Stimulated activated CD4-positive, alpha-beta T cell treated with anti-CD3 and anti-CD28 coated beads, Interleukin-2, amount 100 ng/mL, for 24 hours (primary cell): ENCODE data around the gene RALBP1.
"Not testable (repeated sequence)": the region's sequence is repeated elsewhere in the genome, so short reads cannot be mapped to it uniquely, and the experiment has no call there.

Source experiments
- DNase-seq, 2 donors: peaks; one replicate each; pipeline ENCODE4 v3.0.0-alpha.2; 2020

The RALBP1 gene

GRCh38 chr18:9455718-9456511, 19.4 kb upstream of the RALBP1 start:
- no peak for DNase-seq

DNA sequence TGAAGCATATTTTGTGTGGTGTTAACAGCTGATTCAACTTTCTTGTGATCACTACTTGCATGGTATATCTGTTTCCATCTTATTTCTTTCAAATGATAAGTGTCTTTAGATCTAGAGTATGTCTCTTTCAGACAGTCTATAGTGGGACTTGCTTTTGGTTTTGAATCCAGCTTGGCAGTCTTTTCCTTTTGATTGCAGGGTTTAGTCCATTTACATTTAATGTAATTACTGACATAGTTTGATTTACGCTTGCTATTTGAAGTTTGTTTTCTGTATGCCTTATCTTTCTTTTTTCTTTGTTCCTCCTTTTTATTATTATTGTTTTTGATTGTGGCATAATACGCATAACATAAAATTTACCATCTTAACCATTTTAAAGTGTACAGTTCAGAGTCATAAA, 9.2 kb upstream of the RALBP1 start:
- no peak for DNase-seq

GRCh38 chr18:9466846-9467245, 8.5 kb upstream of the RALBP1 start:
- no peak for DNase-seq

GRCh38 chr18:9468998-9469397, 6.3 kb upstream of the RALBP1 start:
- DNase-seq = no peak

DNA sequence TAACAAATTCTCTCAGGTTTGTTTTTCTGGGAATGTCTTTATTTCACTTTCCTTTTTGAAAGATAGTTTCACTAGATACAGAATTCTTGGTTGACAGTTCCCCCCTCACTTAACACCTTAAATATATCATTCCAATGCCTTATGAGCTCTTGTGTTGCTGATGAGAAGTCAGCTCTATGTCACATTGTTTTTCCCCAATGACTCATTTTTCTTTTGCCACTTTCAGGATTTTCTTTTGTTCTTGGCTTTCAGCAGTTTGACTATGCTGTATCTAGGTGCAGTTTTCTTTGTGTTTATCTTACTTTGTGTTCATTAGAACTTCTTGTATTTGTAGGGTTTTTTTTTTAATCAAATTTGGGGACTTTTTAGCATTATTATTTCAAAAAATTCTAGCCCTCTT, 5.6 kb upstream of the RALBP1 start:
- DNase-seq = no peak

DNA sequence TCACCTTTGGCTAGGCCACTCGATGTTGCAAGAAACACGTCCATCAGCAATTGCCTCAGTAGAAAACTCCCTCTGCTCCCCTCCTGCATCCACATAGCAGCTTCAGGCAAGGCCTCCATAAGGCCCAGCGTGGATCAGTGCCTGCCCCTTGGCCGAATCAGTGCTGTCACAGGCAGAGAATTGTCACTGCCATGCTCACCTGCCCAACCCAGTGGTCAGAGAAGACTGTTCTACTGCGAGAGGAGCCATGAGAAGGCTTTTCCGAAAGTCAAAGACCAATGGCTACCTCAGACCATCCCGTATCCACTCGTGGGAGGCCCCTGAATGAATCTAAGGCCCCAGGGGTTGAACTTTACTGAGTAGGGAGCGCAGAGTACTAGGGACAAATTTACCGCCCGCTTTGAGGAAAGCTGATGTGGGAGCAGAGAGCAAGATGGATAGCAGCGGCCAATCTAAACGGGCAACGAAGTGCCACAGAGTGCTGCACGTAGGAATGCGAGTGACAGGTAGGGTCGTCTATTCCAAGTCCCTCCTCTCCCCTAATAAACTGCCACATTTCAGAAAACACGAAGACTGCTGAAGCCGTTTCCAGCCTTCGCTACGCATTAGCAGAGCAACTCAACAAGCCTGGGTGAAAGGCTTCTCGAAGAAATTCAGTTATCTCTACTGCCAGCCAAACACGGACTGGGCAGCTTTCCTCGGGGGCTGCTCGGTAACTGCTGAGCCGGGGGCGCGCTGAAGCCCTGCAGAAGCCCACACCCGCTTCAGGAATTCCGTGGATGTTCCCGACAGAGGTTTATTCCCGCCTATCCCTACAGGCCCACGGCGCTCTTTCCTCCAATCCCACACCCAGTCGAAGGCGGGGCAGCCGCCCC, 968 bp upstream of the RALBP1 start:
- no peak for DNase-seq

GRCh38 chr18:9475643-9476591, 604 bp downstream of the RALBP1 start:
- DNase-seq = peak; percentile 69 to 75

DNA sequence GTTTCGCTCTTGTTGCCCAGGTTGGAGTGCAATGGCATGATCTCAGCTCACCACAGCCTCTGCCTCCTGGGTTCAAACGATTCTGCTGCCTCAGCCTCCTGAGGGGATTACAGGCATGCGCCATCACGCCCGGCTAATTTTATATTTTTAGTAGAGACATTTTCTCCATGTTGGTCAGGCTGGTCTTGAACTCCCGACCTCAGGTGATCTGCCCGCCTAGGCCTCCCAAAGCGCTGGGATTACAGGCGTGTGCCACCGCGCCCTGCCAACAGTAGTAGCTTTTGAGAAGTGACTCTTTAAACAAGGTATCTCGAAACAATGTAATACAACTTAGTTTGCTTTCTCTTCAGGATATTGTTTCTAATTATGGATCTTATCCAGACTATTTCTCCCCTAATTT, 1.6 kb downstream of the RALBP1 start:
- not testable (repeated sequence) for DNase-seq

DNA sequence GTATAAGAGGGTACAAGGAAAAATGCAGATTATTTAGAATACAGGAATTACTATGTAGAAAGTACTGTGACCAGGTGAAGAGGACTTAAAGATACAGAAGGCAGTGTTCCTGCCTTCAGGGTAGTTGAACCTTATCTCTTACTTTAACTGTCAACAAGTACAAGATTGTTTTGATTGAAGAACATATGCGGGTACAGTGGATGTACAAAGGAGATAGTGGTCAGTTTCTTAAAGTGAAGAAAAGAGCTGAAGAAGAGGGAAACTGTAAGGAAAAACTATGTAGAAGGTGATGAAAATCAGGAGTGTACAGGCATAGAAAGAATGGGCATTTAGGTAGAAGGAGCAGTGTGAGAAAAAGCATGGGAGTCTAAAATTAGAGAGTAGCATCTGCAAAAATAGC, 2.2 kb downstream of the RALBP1 start:
- DNase-seq = no peak

DNA sequence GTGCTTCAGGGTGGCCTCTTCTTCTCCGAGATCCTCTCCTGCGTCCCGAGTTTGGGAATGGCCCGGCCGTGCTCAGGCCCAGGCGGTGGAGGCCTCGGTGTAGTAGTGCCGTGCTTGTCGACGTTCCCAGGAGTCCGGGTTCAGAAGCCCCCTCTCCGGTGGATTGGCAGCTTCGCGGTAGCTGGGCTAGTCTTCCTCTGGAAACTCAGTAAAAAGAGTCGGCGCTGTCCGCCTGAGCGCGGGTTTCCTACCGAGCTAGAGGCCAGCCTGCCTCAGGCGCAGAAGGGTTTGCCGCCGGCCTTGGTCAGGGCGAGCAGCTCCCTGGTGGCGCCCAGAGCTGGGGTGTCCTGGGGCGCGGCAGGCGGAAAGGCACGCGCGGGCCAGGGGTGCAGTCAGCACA, 3.2 kb downstream of the RALBP1 start:
- DNase-seq = no peak

GRCh38 chr18:9482790-9483189, 7.5 kb downstream of the RALBP1 start:
- DNase-seq = no peak

- DNase-seq = no peak
Measured at GRCh38 chr18:9483526-9483925, 8.2 kb downstream of the RALBP1 start.

GRCh38 chr18:9484856-9485255, 9.5 kb downstream of the RALBP1 start:
- DNase-seq = not testable (repeated sequence)

- no peak for DNase-seq
Measured at GRCh38 chr18:9488538-9488937, 13.2 kb downstream of the RALBP1 start.

DNA sequence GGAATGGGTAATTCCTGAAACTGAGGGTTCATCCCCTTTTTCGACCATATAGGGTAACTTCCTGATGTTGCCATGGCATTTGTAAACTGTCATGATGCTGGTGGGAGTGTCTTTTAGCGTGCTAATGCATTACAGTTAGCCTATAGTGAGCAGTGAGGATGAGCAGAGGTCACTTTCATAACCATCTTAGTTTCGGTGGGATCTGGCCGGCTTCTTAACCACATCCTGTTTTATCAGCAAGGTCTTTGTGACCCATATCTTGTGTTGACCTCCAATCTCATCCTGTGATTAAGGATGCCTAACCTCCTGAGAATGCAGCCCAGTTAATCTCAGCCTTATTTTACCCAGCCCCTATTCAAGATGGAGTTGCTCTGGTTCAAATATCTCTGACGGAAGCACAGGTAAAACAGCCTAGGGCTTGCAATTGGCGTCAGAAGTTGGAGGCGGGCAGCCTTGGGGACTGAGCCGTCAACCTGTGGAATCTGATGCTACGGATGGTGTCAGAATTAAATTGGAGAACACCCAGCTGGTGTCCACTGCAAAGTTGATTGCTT, 19.5 kb downstream of the RALBP1 start:
- DNase-seq = no peak

DNA sequence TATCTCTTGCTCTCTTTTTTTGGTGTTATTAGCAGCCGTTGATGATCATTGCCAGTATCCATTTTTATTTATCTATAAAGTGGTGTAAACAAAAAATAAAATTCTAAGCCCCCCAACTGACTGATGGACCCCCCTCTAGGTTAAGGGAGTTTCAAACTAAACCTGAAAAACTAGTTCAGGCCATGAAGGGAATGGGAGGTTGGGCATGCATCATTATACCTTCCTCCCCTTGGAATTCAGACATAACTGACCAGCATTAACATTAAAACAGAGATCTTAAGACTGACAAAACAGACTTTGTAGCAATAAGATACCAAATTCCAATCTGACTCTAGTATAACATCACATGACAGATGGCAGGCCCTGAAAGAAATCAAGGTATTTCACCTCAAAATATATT, 20.2 kb downstream of the RALBP1 start:
- DNase-seq = no peak

DNA sequence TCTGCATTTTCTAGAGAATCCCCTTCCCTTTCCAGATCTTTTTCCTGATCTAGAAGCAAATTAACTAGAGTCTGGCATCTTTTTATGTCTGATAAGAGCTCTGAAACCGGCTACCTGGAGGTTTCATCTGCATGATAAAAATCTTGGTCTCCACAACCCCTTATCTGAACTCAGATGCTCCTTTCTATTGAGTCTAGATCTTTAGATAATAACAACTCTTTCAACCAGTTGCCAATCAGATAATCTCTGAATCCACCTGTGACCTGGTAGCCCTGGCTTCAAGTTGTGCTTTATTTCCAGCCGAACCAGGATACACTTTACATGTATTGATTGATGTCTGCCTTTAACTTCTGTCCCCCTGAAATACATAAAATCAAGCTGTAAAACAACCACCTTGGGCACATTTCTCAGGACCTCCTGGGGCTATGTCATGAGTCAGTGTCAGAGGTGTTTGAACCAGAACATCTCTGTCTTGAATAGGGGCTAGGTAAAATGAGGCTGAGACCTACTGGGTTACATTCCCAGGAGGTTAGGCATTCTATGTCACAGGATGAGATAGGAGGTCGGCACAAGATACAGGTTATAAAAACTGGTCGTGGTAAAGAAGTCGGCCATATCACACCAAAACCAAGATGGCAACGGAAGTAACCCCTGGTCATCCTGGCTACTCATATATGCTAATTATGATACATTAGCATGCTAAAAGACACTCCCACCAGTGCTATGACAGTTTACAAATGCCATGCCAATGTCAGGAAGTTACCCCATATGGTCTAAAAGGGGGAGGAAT, 20.8 kb downstream of the RALBP1 start:
- DNase-seq = no peak

DNA sequence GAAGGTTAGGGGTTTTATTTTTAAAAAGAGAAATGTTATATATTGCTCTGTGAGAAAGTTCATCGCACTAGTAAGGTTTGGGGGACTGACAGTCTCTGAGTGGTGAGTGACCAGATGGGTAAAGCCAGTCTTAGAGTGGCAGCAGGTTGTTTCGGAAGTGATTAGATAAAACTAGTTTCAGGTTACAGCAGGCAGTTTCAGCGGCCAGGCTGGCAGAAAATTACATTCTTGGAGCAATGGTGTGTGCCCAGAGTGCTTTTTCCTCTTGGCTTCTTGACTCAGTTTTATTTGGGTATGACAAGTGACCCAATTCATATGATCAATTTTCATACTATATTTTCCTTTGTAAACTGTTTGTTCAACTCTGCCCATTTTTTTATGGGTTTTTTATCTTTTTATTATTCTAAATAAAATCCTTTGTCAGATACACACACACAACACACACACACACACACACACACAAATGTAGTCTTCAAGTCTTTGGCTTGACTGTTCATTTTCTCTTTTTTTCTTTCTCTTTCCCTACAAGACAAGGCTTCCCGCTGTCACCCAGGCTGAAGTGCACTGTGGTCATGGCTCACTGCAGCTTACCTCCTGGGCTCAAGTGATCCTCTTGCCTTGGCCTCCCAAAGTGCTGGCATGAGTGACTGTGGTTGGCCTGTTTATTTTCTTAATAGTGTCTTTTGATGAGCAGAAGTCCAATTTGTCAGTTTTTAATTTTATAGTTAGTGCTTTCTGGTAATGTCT, 30.9 kb downstream of the RALBP1 start:
- no peak for DNase-seq

GRCh38 chr18:9507565-9508088, 32.3 kb downstream of the RALBP1 start:
- no peak for DNase-seq

DNA sequence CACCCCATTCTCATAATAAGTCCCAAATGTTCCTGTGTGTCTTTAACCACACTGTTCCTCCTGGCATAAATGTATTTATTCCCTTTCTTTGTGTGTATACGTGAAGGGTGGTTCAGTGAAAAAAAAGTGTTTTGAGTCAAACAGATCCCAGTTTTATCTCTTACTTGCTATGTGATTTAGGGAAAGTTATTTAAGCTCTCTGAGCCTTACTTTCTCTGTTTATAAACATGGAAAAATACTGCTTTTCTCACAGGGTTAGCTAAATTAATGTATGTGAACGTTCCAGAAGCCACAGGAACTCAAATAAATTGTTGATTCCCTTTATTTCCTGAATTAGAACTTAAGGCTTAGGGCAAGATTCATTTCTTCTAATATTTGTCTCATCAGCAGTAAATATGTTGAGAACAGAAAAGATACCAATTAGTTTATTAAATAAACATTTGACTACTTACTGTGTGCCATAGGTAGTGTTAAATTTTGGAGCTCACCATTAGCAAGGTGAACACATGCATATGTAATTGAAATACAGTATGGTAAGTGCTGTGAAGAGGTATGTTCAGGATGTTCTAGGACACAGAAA, 33.2 kb downstream of the RALBP1 start:
- no peak for DNase-seq
